Sciatic nerve (tissue), 2 donors: ENCODE measurements around the gene TMEM179. TPM values are rescaled to one million over a fixed set of nuclear protein-coding genes. Genes with fewer than 3 reads are reported as not detected.
A peak's percentile ranks its signal among the peaks of the same experiment; 100 is the strongest.

ENCODE experiments used
- ATAC-seq: fragments of 200-7000 bp; cut with Tn5 transposase; one replicate; pipeline ENCODE4 v1.9.1; 2020; ENCODE audit warnings: mild to moderate bottlenecking, moderate library complexity
- DNase-seq: peaks from one replicate; pipeline ENCODE4 v3.0.0-alpha.2; 2020; ENCODE audit warnings: low spot score
- intact Hi-C: fragments of 100-400 bp; cut with DNase I; formaldehyde crosslinking; loops from one replicate; pipeline ENCODE4 v1.14.2; 2022
- total RNA-seq: library from RNA; stranded (reverse); fragmentation: NEBNext Ultra II Directional; extraction: Animal tissue kit (Norgen Biotek cat#: 25700); gene quantifications from one replicate; pipeline ENCODE4 v1.2.1, GENCODE V29; 2021
- donor health status: DM: no; HTN: no; CAD: no.
- donor health status: DM: no; HTN: no; CAD: no.

Gene TMEM179
- total RNA-seq, 1 donor from 2014 or later: 4.5 TPM

DNA sequence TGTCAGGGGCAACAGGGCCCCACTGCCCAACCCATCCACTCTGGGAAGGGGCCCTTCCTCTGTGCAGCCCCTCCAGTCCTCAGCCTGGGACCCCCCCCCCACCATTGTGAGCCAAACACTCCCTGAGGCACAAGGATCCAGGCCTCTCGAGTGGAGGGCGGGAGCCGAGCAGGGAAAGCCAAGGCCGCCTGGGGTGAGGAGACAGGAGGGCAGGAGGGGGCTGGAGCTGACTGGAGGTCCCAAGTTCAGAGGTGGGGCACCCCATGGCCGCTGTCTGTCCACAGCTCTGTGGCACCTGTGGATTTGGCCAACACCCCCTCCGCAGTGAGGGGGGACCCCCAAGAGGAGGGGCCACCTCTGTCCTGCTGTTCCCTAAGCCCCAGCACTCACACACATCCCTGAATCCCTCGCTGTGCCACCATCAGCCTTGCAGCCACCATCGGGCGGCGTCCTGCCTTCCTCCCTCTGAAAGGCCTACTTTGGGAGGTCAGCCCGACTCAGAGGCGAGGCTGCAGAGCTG lies 50.4 kb downstream of the TMEM179 start:
- intact Hi-C loops: no loop called here
- ATAC-seq (no peak), DNase-seq (peak; percentile 35)

DNA sequence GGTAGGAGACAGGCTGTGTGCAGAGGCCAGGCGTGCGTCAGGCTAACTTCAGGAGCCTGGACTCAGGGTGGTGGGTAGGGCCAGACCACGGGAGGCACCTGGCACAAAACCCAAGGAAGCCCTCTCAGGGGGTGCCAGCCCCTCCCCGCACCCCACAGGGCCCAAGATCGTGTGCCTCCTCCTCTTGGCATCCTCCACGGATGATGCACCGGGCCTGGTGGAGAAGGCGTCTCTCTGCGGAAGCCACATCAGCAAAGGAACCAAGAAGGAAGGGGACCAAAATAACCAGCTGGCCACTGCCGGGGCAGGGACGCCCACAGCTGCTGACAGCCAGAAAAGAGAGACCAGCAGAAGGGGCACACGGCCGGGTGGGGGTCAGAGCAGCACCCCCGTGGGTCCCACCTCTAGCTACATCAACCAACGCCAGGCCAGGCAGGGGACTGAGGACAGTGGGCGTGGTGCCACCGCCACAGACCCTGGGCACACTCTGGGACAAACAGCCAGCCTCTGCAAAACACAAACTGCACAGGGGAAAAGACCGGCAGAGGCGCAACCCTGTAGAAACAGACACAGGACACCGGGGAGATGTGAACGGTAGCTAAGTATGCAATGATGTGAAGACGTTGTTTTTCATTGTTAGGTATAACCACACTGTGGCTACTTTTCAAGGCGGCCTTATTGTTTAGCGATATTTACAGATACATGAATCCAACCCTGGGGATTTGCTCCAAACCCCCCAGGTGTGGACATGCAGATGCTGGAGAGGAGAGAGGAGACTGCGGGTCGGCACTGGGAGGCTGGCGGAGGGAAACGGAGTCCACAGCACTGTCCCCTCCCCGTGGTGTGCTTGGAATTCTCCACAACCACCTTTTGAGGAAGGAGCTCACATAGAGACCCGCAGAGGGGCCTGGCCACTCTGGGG lies 51.1 kb downstream of the TMEM179 start:
- DNase-seq: peak; percentile 34
- intact Hi-C loops: no loop called here
- no peak for ATAC-seq

DNA sequence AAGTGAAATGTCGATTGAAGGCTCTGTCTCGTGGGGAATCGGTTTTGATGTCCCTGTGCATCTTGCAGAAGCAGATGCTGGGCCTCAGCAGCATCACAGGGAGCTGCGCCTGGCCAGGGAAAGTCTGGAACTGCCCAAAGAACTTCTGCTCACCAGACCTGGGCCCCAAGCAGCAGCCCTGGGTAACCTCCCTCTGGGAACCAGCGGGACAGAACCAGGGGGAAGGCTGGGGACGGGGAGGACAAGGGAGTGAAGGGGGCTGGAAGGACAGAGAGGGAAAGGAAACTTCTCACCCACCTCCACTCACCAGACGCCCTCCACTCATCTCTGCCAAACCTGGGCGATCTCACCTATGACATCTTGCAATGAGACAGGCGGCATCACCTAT lies 51.8 kb downstream of the TMEM179 start:
- intact Hi-C loops: no loop called here
- ATAC-seq: no peak
- DNase-seq: no peak

DNA sequence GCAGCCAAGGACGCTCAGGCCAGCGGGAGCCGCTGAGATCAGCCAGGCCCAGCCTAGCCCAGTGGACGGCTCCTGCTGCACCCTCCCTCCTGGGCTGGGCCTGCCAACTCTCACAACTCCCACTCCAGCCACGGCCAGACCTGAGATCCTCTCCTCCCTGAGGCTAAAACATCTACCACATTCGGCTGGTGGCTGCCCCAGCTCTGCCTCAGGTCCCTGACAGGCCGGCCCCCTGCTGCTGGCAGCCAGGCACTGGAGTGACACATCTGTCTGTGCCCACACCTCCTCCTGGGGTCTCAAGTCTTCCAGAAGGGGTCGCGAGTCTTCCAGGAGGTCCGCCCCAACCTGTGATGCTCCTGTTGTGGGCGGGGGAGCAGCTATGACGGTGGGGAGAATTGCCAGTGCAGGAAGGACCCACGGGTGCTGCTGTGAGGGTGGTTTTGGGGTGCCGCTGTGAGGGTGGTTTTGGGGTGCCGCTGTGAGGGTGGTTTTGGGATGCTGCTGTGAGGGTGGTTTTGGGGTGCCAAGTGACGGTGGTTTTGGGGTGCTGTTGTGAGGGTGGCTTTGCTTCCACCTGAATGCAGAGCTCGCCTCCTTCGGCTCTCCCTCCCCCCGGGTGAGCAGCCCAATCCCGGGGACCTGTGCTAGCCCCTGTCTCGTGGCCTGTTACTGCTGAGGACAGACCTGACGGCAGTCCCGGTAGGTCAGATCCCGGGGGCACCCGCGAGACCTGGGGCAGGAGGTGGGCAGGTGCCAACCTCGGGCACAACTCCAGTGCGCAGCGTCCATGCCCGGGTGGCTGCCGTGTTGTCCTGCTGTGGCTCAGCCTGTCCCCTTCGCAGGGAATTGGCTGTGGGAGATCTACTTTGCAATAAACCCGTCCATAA lies 52.5 kb downstream of the TMEM179 start:
- intact Hi-C loops: no loop called here
- peak; percentile 47 for DNase-seq
- no peak for ATAC-seq

DNA sequence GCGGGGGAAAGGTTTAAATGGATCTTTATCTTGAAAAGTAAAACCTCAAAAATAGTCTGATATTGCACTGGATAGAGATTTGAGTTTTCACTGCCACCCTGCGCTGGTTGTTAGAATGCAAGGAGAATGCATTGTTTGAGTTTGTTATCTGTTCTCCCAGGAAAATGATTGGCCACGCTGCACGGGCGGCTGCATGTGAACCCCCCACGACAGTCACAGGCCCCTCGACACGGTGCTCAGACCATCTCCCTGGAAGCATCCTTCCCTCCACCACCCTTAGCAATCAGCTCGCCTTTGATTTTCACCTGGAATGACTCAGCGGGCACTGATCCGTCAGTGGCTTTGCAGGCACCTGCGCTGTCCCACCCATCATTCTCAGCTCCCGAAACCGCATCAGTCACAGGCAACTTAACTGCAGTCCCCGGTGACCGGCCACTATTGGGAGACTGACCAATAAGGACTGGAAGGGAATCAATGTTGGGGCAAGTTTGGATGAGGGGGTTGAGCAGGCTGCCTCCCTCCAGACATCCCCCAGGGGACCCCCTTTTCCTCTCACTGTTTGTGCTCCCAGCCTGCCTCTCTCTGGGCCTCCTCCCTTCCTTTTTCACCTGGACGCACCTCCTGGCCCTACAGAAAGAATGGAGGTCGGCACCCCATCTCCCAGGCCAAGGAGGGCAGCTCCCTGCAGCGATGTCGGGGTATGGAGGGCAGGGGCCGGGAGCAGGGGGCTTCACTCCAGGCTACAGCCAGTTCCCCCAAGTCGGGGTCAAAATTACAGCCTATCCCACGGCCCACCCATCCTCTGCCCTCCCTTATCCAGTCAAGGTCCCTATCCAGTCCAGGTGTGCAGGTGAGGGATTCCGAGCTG lies 53.5 kb downstream of the TMEM179 start:
- ATAC-seq (no peak), DNase-seq (peak; percentile 53)
- intact Hi-C loops: no loop called here

DNA sequence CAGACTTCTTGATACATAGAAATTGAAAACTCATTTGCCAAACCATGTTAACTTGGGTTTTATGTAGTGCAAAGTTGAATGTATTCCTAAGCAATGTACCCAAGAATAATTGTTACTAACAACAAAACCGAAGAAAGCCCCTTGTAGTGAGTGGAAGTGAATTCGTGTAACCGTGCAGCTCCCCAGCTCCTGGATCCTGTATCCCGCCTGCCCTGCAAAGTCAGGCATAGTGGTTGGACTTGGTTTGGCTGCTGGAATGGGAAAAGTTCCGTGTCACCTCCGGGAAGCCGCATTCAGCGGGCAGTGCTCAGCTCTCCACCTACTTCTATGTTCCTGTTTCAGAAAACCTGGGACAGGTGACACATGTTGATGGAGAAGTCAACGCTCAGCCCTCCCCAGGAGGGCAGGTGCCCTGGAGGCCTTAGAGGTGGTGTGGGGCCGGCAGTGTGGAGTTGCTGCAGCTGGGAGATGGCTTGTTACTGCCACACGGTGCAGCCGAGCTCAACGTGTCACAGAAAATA lies 54.2 kb downstream of the TMEM179 start:
- ATAC-seq (no peak), DNase-seq (peak; percentile 18)
- intact Hi-C loops: no loop called here

DNA sequence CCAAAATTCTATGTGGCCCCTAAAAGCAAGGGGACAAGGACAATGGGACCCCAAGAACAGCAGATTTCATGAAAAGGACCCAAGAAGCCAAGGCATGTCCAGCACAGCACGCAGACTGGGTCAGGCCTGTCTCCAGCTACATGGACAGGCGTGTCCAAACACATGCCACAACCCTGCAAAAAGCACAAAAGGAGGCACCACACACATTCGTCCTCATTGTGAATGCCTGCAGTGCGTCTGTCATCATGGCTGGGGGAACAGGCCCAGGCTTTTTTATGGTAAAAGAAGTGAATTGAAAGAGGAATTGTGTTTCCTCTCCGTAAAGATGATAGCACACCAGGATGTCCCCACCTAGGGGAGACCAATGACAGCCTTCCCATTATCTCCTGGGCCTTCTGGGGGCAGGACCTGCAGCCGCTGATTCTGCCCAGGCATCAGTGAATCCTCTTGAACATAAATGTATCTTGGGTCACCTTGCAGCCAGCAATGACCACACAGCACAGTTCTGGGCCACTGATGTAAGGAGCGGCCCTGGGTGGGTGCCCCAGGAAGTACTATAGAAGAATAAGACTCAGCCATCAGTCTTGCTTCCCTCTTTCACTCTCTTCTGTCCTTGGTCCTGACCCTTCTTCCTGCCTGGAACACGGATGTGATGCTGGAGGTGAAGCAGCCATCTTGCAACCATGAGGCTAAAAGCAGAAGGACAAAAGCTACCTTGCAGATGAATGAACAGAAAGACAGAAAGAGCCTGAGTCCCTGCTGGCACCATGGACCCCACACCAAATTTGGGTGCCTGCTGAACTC lies 54.8 kb downstream of the TMEM179 start:
- ATAC-seq (no peak), DNase-seq (peak; percentile 6)
- intact Hi-C loops: no loop called here

DNA sequence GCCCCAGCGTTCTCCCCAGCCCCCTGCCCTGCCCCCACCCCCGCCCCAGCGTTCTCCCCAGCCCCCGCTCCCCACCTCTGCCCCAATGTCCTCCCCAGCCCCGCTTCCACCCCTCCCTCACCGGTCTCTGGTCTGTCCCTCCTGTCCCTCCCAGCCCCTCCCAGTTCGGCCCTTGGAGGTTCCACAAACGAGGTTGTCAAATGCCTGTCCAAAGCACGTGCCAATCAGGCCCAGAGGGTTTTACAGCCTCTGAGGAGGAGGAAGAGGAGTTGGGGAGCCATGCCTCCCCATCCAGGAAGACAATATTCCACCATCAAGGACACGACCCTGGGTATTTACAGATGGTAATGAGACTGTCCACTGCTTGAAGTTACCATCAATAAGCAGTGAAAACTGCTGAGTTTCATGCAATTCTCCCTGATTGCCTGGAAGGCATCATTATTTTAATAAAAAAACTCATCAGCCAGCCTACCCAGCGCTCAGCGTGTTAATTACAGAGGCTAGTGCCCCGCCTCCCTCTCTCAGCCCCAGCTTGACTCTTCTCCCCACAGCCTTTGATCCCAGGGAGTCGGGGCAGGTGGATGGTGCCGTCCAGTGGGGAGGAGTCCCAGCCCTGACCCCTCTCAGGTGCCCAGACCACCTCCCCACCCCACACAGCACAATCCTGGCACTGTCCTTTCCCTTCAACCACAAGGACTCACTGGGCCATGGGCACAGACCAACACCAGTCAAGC lies 55.6 kb downstream of the TMEM179 start:
- DNase-seq (peak; percentile 13), ATAC-seq (no peak)
- intact Hi-C loops: no loop called here

DNA sequence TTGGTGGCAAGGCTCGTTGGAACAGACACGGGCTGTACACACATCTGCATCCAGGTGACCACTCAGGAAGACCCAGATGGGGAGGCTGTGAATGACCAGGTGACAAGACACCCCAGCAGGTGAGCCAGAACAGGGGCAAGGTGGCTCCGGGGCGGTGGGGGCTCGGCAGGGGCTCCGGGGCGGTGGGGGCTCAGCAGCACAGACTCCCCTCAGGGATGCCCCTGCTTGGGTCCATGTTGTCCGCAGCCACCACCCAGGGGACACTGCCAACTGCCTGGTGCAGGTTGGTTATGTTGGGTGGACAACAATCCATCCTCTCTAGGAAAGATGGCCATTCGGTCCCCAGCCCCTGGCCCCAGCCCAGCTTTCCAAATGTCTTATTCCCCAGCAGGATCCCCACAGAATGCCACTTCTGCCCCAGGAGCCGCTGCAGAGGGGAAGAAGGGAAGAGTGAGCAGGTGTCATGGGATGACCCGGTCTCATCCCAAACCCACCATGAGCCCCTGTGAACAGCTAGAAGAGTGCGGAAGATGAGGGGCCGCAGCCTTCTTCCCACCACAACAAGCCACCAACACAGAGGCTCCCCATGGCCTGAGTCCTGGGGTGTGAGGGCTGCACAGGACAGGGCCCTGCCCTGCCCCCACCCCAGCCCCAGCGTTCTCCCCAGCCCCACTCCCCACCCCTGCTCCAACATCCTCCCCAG lies 56.4 kb downstream of the TMEM179 start:
- intact Hi-C loops: no loop called here
- peak; percentile 46 for DNase-seq
- no peak for ATAC-seq

DNA sequence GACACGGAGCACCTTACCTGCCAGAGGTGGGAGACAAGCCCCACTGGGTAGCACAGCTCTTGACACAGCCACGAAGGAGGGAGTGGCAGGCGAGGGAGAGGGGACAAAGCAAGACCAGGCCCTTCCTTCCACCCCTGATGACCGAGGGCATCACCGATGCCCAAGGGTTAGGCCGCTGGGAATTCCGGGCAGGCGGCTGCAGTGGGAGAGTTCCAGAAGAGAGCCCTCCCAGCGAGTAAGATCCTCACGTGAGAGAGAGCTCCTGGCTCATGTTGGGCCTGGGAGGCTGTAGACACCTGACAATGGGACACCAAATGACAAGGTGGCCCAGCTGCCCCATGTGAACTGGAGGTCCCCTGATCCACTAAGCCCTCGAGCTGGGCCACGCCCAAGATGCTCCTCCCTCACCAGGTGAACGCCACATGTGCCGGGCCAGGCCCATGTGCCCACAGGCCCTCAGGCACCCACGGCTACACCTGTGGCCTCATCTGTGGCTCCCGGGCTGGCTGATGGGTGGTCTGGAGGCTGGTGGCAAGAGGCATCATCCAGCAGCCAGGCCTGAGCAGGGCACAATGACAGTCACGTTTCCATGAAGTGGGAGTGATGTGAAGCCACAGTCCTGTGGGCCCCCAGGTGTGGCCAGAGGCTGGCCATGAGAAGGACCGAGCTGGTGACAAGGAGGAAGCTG lies 57.1 kb downstream of the TMEM179 start:
- DNase-seq: peak; percentile 47
- intact Hi-C loops: no loop called here
- ATAC-seq: no peak

DNA sequence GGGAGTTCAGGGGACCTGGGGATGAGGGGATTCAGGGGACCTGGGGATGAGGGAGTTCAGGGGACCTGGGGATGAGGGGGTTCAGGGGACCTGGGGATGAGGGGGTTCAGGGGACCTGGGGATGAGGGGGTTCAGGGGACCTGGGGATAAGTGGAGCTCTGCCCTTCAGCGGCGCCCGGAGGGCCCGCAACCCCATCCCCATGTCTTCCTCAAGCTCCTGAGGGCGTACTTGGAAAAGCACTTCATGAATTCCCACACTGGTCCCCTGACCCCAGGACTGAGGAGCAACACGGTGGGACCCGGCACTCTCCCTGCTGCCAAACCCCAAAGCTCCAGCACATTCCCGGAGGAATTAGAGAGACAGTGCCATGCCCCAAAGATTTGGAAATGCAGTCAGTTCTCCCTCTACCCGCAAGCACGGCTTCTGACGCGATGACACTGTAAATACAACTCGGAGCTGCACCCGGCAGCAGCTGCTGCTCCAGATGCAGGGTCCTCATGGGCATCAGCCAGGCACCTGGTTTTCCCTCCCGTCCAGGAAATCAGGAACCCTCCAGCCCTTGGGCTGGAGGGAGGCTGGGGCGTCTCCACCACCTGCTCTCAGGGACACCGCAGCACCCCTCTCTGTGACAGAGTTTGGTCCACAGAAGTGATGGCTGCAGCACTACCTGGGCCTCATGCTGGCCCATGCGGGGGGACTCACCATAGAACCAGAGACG lies 57.8 kb downstream of the TMEM179 start:
- intact Hi-C loops: no loop called here
- DNase-seq: peak; percentile 33
- no peak for ATAC-seq

DNA sequence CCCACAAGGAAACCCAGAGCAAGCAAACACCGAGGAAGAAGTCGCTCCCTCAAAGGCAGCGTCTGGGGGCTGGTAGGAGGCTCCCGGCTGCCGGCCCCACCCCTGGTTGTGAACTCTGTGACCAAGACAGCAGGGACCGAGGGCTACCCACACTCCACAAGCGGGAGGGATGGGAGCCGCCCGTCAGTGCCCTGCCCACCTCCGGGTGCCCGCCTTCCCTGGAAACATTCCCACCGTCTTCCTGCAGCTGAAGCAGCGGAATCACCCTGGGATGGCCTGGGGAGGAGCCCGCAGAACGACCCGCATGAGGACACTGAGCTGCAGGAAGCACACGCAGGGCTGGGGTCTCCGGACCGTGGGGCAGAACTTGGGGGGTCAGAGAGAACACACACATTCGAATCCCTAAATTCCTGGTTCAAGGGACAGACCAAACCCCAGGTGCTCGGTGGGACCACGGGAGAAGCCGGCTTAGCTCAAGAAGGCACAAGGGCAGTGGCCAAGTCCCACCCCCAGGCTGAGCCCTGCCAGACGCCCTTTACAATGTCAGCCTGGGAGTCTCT lies 58.5 kb downstream of the TMEM179 start:
- intact Hi-C loops: no loop called here
- DNase-seq (peak; percentile 51), ATAC-seq (no peak)

DNA sequence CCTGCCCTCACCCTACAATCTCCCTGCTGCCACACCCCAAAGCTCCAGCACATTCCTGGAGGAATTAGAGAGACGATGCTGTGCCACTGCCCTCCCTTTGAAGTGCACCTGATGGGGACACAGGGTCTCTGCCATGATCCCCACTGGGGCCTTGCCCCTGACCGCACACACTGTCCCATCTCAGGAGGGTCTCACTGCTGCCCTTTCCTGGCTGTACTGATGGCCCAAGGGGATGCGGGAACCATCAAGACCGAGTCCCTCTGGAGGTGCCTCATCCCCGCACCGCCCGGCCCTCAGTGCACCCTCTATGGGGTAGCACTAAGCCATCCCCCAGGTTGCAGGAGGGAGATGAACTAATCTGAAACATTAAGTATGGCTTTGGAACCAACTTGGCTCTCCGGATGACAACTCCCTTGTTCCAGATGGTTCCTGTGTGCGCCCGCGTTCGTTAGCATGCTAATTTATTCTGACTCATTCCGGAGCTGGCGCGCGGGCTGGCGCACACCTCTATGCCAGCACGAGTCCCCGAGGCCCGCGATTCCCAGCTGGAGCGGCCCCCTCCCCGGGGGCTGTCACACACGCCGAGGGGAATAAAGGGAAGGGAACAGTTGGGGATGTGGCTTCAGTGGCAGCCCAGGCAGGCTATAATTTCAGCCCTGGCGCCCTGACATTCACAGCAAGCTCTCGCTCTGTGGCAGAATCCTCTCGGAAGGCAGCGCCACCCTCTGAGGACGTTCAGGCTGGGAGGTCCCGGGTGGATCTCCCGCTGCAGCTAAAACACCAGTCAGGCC lies 59.2 kb downstream of the TMEM179 start:
- intact Hi-C loops: no loop called here

DNA sequence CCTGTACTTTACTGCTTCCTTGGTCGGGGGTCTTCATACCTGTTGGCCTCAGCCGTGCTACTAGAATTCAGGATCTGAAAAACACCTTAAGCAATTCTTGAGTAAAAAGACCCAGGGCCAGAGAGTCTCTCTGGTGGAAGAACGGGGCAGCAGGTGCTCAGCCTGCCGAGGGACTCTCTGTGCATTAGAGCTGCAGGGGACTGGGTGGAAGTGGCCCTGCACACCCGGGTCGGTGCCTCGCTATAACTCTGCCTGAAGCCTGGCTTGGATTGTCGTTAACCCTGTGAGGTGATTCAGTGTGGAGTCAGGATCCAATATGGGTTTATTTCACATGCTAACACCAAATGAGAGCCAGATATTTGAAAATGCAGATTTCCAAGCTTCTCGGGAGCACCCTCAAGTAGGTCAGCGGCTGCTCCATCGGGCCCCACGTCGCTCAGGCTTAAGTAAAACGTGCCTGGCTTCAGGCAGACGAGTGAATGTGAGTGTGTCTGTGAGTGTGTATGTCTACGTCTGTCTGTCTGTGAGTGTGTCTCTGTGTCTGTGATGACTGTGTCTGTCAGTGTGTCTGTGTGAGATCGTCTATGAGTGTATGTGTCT lies 60.1 kb downstream of the TMEM179 start:
- DNase-seq (peak; percentile 13), ATAC-seq (no peak)
- intact Hi-C loops: no loop called here

More for the DNA sequence above, 59.2 kb downstream of the TMEM179 start:
- DNase-seq (peak; percentile 51), ATAC-seq (no peak)
